ENCODE measurements around the gene SLC36A2.
"Not testable (repeated sequence)": the region's sequence is repeated elsewhere in the genome, so short reads cannot be mapped to it uniquely, and the experiment has no call there.

Gene SLC36A2

DNA sequence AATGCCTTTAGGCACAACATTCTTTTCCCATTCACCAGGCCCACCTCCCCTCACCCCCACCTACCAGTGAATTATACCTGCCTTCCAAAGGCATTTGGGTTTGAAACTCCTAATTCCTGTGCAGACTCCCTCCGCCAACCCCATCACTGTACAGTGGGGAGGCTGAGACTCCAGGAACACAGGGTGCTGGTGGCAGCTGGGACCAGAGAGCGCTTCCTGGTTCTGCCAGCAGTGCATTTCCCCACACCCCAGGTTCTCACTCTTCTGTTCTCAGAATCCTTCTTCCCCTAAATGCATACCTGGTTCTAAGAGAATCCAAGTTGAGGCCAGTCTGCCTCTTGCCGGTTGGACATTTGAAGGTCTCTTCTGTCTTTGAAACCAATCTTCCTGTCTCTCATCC, 21.1 kb downstream of the SLC36A2 start:
- DNase-seq (ENCODE audit: low spot score): no peak

GRCh38 chr5:151320481-151320880, 26.9 kb downstream of the SLC36A2 start:
- DNase-seq (ENCODE audit: low spot score): no peak

DNA sequence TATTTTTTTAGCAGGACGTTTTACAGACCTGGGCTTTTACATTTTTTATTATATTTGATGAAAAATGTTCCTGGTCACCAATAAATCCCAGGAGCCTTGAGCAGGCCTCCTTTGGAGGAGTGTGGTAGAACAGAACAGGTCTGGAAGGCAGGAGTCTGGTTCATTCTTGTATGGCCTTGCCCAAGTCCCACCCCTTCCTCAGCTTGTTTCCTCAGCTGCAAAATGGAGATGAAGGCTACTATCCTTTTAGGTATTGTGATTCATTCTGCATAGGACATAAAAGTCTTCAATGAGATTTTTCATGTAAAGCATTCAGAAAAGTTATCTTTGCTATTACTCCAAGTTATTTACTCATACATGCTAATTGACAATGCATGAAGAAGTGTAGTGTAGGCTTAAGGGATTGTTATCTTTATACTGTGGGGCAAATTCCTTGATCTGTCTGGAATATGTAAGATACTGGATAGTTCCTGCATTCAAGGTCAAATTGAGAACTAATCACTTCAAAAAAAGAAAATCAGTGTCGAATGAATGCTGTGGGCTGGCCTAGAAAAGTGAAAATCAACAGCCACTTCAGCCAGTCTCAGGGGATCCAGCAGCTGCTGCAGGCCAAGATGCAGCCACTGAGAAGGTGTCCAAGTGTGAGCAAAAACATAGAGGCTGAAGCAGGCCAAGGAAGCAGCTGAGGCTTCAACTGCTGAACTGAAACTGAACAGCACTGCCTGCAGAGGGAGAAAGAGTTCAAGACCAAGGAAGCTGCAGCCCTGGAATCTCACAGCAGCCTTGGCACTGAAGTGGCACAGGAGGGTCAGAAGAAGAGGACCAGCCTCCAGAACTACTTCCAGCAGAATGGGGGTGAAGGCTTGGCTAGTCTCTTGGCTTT, 28.3 kb downstream of the SLC36A2 start:
- DNase-seq (ENCODE audit: low spot score): no peak

DNA sequence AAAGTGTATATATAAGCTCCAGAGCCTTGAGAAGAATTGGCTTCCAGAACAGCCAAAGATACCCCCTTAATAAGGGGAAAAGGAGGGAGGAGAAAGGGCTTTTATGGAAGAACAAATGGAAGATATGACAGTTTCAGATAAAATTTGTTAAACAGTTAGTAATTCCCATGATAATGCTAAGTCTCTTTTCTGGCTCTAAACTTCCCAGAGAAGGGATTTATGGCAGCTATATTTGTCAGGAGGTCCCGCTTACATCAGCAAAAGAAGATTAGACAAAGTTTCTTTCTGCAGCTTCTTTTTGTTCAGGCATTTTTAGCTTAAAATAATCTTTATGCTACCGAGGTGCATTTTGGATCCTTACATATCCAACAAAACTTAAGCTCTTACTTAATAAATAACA, 29.5 kb downstream of the SLC36A2 start:
- DNase-seq (ENCODE audit: low spot score): no peak

DNA sequence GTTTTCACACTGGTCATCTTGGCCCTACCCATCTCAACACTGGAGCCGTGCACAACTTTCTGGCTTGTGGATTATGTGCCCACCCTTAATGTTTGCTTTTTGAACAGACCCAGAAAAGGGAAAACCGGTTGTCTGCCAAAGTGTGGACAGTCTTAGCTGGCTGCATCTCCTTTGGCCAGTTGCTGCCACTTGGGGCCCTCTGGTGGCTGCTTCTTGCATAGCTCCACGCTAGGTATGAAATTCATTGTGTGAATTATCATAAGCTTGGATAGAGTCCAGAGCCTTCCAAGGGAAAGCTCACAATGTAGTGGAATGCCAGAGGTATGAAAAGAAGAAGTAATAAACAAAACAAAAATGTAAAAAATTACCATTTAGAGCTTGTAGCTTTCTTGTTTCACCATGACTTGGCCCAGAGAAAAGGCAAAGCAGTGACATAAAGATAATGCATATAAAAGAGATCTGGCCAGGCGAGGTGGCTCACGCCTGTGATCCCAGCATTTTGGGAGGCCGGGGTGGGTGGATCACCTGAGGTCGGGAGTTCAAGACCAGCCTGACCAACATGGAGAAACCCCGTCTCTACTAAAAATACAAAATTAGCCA, 31.3 kb downstream of the SLC36A2 start:
- DNase-seq (ENCODE audit: low spot score): peak; percentile 72

DNA sequence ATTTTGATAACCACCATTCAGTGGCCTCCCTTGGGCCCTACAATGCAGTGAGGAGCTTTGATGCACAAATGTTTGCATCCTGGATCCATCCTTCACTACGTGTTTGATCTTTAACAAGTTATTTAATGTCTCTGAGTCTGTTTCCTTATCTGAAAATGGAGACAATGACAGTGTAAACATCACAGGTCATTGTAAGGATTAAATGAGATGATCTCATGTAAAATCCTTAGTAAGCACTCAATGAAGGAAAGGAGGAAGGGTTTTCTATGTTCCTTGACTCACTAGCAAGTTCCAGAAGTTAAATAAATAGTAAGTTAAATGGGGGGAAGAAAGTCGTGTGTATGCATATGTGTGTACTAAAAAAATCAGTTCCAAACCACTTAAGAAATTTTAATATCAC, 34.0 kb downstream of the SLC36A2 start:
- DNase-seq (ENCODE audit: low spot score): no peak

DNA sequence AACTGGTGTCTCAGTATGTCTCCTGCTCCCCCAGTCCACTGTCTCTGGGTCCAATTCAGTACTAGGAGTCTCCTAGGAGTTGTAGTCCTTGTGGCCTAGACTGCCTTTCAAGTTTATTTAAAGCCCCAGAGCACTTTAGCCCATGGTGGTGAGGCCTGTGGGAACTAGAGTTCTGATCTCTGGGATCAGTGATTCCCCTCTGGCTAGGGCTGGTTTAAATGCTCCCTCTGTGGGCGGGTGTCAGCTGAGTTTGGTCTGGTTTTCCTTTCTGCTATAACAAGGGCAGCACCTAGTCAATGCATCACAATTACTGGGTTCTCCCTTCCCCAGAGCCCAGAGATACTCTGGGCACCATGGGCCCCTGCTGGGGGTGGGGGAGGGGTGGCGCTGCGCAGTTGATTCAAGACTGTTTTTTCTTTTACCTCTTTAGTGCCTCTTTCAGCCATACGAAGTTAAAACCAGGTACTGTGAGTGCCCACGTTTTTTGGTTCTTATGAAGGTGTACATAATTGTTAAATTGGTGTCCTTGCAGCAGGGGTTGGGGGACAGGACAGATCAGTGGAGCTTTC, 34.5 kb downstream of the SLC36A2 start:
- no peak for DNase-seq (ENCODE audit: low spot score)

DNA sequence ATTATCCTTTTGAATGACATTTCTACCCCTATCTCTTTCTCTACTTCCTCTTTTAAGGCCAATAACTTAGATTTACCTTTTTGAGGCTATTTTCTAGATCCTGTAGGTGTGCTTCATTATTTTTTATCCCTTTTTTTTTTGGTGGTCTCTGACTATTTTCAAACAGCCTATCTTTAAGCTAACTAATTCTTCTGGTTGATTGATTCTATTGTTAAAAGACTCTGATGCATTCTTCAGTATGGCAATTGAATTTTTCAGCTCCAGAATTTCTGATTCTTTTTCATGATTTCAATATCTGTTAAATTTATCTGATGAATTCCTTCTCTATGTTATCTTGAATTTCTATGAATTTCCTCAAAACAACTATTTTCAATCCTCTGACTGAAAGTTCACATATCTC, 36.4 kb downstream of the SLC36A2 start:
- no peak for DNase-seq (ENCODE audit: low spot score)

DNA sequence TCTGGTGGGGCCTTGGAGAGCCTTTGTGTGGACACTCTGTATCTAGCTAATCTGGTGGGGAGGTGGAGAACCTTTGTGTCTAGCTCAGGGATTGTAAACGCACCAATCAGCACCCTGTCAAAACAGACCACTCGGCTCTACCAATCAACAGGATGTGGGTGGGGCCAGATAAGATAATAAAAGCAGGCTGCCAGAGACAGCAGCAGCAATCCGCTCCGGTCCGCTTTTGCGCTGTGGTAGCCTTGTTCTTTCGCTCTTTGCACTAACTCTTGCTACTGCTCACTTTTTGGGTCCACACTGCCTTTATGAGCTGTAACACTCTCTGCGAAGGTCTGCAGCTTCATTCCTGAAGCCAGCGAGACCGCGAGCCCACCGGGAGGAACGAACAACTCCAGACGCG, 37.5 kb downstream of the SLC36A2 start:
- not testable (repeated sequence) for DNase-seq (ENCODE audit: low spot score)

GRCh38 chr5:151309266-151309665, 38.1 kb downstream of the SLC36A2 start:
- DNase-seq (ENCODE audit: low spot score): not testable (repeated sequence)

DNA sequence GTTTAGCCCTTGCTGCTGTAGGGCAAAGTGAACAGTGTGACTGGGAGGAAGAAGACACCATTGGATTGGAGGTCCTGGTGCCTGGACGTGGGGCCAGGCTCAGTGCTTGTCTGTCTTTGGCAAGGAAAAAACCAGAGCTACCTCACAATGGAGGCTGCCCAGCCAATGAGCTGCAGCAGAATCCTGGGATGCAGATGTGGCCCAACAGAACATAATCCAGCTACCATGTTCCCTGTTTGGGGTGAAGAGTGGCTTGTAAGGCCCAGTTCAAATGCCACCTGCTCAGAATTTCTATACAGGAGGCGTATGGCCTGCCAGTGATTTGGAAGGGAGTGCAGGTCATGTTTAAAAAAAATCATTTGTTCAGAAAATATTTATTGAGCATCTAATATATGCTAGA, 43.7 kb downstream of the SLC36A2 start, which contains the start of gene SLC36A3:
Gene SLC36A3, minus strand, starts transcription at position 101 of the 400 bp plus-strand sequence. CDS start 412 bp downstream, outside the sequence.
- DNase-seq (ENCODE audit: low spot score): no peak

- peak; percentile 37 for DNase-seq (ENCODE audit: low spot score)
Observed at GRCh38 chr5:151298063-151298855, 49.1 kb downstream of the SLC36A2 start.

- DNase-seq (ENCODE audit: low spot score): no peak
Observed at GRCh38 chr5:151296974-151297373, 50.4 kb downstream of the SLC36A2 start.

GRCh38 chr5:151296478-151296830, 50.9 kb downstream of the SLC36A2 start:
- DNase-seq (ENCODE audit: low spot score): no peak

DNA sequence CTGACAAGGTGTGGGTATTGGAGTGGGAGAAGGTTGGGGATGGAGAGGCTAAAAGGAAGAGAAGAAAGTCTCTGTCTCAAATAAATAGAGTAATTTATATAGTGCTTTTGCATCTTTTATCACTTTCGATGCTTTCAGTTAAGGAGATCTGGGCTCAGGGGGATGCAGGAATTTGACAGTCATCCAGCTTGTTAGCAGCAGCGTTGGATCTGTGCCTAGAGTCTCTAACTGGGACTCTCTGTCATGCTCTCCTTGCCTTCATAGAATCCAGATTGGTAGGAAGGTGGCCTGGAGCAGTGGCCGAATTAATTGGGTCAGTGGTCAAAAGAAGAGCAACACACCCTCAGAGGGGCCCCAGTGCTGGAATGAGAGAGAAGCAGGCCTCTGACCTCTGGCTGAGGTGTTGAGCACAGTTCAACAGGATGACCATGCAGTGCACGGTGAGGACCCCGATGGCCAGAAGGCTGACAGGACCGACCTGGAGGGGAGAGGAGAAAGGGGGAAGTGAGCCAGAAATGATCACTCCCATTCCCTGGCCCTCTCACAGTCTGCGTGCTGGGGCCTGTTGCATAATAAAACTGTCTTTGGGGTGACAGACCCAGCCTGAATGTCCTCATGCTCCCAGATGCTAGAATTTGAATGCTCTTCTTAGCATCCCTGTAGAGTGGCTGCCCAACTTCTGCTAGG, 51.4 kb downstream of the SLC36A2 start:
- DNase-seq (ENCODE audit: low spot score): no peak

DNA sequence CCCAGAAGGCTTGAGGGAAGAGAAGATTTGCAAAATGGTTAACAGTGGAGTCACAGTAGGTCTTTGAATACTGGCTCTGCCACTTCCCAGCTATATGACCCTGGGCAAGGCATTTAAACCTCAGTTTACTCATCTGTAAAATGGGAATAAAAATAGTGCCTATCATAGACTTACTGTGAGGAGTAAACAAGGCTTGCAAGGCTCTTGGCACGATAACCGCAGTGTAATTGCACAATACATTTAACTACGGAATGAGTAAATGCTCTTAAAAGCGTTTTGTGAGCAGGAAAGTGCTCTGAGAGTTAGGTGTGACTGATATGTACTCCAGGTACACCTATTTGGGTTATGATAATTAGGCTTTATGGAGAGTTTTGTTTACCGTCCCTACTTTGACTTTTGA, 52.2 kb downstream of the SLC36A2 start:
- peak; percentile 37 for DNase-seq (ENCODE audit: low spot score)

GRCh38 chr5:151293624-151294023, 53.7 kb downstream of the SLC36A2 start:
- no peak for DNase-seq (ENCODE audit: low spot score)

- peak; percentile 83 for DNase-seq (ENCODE audit: low spot score)
Observed at GRCh38 chr5:151288180-151288579, 59.2 kb downstream of the SLC36A2 start.

GRCh38 chr5:151286246-151286645, 61.1 kb downstream of the SLC36A2 start:
- no peak for DNase-seq (ENCODE audit: low spot score)

GRCh38 chr5:151285683-151286082, 61.7 kb downstream of the SLC36A2 start:
- DNase-seq (ENCODE audit: low spot score): no peak

DNA sequence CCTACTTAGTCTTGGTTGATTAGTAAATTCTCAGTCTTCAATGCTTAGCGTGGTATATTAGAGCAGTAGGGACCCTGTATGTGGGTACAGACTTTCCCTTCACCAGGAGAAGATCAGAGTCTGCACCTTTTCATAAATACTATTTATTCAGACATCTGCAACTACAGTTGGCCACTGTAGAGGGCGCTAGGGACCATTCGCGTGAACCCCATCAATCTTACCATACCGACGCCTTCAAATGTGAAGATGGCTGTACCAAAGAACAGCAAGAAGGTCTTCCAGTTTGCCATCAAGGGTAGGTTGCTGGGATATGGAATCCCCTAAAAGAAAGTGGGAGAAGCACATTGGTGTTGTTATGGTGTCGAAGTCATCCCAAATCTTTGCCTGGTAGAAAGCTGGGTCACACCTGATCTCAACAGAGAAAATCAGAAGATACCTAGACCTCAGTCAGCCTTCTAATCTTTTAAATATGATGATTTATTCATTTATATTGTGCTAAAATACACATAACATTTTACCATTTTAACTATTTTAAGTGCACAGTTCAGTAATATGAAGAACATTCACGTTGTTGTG, 62.9 kb downstream of the SLC36A2 start:
- DNase-seq (ENCODE audit: low spot score): no peak
